Prostate gland (tissue), 2 donors: ENCODE results near the gene NET1.

Source experiments
- CTCF ChIP-seq, 4 experiments: fragments of 200-600 bp in 2 of 4; fragments of 450-650 bp in 2 of 4; sonication (generic) in 2 of 4; IDR thresholded peaks; 1 replicate in 3 of 4; 2 replicates in 1 of 4; pipeline ENCODE4 v1.5.1; 2016 to 2019; ENCODE audit warnings: antibody characterized with exemption in 4 of 4, mild to moderate bottlenecking in 2 of 4, moderate library complexity in 2 of 4
- POLR2A ChIP-seq: fragments of 450-650 bp; IDR thresholded peaks from one replicate; pipeline ENCODE4 v1.6.1; 2016; ENCODE audit warnings: antibody characterized with exemption, mild to moderate bottlenecking

- TF ChIP-seq POLR2A (no peak), CTCF (IDR thresholded peaks at IDR 0.05) (no peak)
These were observed 56.1 kb downstream of the NET1 start for GRCh38 chr10:5468262-5469106.
